HG03175 (cell line): ENCODE data around the gene DNAH2.

Source experiments
- ATAC-seq: cut with Tn5 transposase; IDR thresholded peaks from one replicate; pipeline ENCODE4 v1.9.1; 2021; ENCODE audit warnings: mild to moderate bottlenecking, moderate library complexity; ENCODE audit not compliant: unreplicated experiment

DNAH2 gene

GRCh38 chr17:7837408-7838088 is 120.0 kb downstream of the DNAH2 start:
- no peak for ATAC-seq

GRCh38 chr17:7838090-7839075 is 120.8 kb downstream of the DNAH2 start:
- no peak for ATAC-seq

GRCh38 chr17:7839190-7839875 is 121.8 kb downstream of the DNAH2 start:
- no peak for ATAC-seq

GRCh38 chr17:7839876-7840261 is 122.3 kb downstream of the DNAH2 start:
- ATAC-seq, result no peak

- ATAC-seq, result no peak
Observed at GRCh38 chr17:7840441-7840840, 122.9 kb downstream of the DNAH2 start.

- no peak for ATAC-seq
Observed at GRCh38 chr17:7840875-7841274, 123.3 kb downstream of the DNAH2 start.

GRCh38 chr17:7841396-7841914 is 123.9 kb downstream of the DNAH2 start:
- no peak for ATAC-seq

GRCh38 chr17:7841915-7842379 is 124.4 kb downstream of the DNAH2 start:
- ATAC-seq, result no peak

- ATAC-seq, result no peak
Observed at GRCh38 chr17:7842380-7843256, 125.1 kb downstream of the DNAH2 start.

- ATAC-seq, result no peak
Observed at GRCh38 chr17:7843257-7843535, 125.7 kb downstream of the DNAH2 start.

GRCh38 chr17:7843536-7844291 is 126.2 kb downstream of the DNAH2 start:
- peak; percentile 30 for ATAC-seq

- ATAC-seq, result peak; percentile 57
Observed at GRCh38 chr17:7844292-7845154, 127.0 kb downstream of the DNAH2 start.

GRCh38 chr17:7845359-7846062 is 128.0 kb downstream of the DNAH2 start:
- ATAC-seq, result no peak

- ATAC-seq, result no peak
Observed at GRCh38 chr17:7846063-7846735, 128.7 kb downstream of the DNAH2 start.

- no peak for ATAC-seq
Observed at GRCh38 chr17:7846765-7847661, 129.5 kb downstream of the DNAH2 start.

GRCh38 chr17:7848131-7848579 is 130.6 kb downstream of the DNAH2 start:
- ATAC-seq, result no peak
